Measurements from ENCODE around the gene BST2. TPM values are rescaled to one million over a fixed set of nuclear protein-coding genes. Genes with fewer than 3 reads are reported as not detected.

Gene BST2
- total and polyA plus RNA-seq, 2 donors from 2014 or later = 89.6 to 250 TPM

GRCh38 chr19:17436094-17436873, 30.9 kb upstream of the BST2 start:
- Histone ChIP-seq H3K36me3 (ENCODE audit: control insufficient read depth in 2 of 3, insufficient read depth in 3 of 3, low read length in 3 of 3) (no peaks in the 10 kb centered on the region), H3K27me3 (ENCODE audit: control insufficient read depth, insufficient read depth, low read length) (no peaks in the 10 kb centered on the region), H3K4me1 (ENCODE audit: control insufficient read depth in 2 of 3, insufficient read depth in 2 of 3, low read depth in 1 of 3, low read length in 3 of 3) (no peaks in the 10 kb centered on the region), H3K4me3 (ENCODE audit: low read length in 3 of 3) (no peak overlapping the region), H3K27ac (ENCODE audit: low read depth in 2 of 2, low read length in 2 of 2) (no peak overlapping the region), H3K9ac (ENCODE audit: low read length in 3 of 3) (no peak overlapping the region), H3K9me3 (ENCODE audit: control insufficient read depth in 2 of 3, insufficient read depth in 1 of 3, low read length in 3 of 3) (peaks cover 0 to 3% (median 0%) of the 10 kb centered on the region in 3 donors)
- intact Hi-C loops (cut with DNase I) = no loop called here
- DNase-seq (no peak), FAIRE-seq (no peak)
- no peak for TF ChIP-seq CTCF (IDR thresholded peaks at IDR 0.05; ENCODE audit: borderline replicate concordance, extremely low read depth, insufficient read depth)

- H3K9ac ChIP-seq (ENCODE audit: low read length in 3 of 3) = no peak overlapping the region
- H3K27me3 ChIP-seq (ENCODE audit: control insufficient read depth, insufficient read depth, low read length) = no peaks in the 10 kb centered on the region
- no peak overlapping the region for H3K27ac ChIP-seq (ENCODE audit: low read depth in 2 of 2, low read length in 2 of 2)
- intact Hi-C loops (cut with DNase I) = no loop called here
- TF ChIP-seq CTCF (IDR thresholded peaks at IDR 0.05; ENCODE audit: borderline replicate concordance, extremely low read depth, insufficient read depth) = no peak
- FAIRE-seq (no peak), DNase-seq (no peak)
- no peaks in the 10 kb centered on the region for H3K36me3 ChIP-seq (ENCODE audit: control insufficient read depth in 2 of 3, insufficient read depth in 3 of 3, low read length in 3 of 3)
- no peak overlapping the region for H3K4me3 ChIP-seq (ENCODE audit: low read length in 3 of 3)
- H3K4me1 ChIP-seq (ENCODE audit: control insufficient read depth in 2 of 3, insufficient read depth in 2 of 3, low read depth in 1 of 3, low read length in 3 of 3) = no peaks in the 10 kb centered on the region
- peaks cover 0 to 3% (median 0%) of the 10 kb centered on the region in 3 donors for H3K9me3 ChIP-seq (ENCODE audit: control insufficient read depth in 2 of 3, insufficient read depth in 1 of 3, low read length in 3 of 3)
These were observed 29.8 kb upstream of the BST2 start for GRCh38 chr19:17435218-17435617.

- Histone ChIP-seq H3K4me1 (ENCODE audit: control insufficient read depth in 2 of 3, insufficient read depth in 2 of 3, low read depth in 1 of 3, low read length in 3 of 3) (no peaks in the 10 kb centered on the region), H3K9ac (ENCODE audit: low read length in 3 of 3) (no peak overlapping the region), H3K27ac (ENCODE audit: low read depth in 2 of 2, low read length in 2 of 2) (no peak overlapping the region), H3K4me3 (ENCODE audit: low read length in 3 of 3) (no peak overlapping the region), H3K9me3 (ENCODE audit: control insufficient read depth in 2 of 3, insufficient read depth in 1 of 3, low read length in 3 of 3) (peaks cover 0 to 3% (median 0%) of the 10 kb centered on the region in 3 donors), H3K27me3 (ENCODE audit: control insufficient read depth, insufficient read depth, low read length) (no peaks in the 10 kb centered on the region), H3K36me3 (ENCODE audit: control insufficient read depth in 2 of 3, insufficient read depth in 3 of 3, low read length in 3 of 3) (no peaks in the 10 kb centered on the region)
- no peak for DNase-seq
- no peak for TF ChIP-seq CTCF (IDR thresholded peaks at IDR 0.05; ENCODE audit: borderline replicate concordance, extremely low read depth, insufficient read depth)
- intact Hi-C loops (cut with DNase I) = no loop called here
- no peak for FAIRE-seq
These were observed 26.0 kb upstream of the BST2 start for GRCh38 chr19:17431417-17431816.
